SK-N-SH (cell line): ENCODE data around the gene SLX4IP. TPM values are rescaled to one million over a fixed set of nuclear protein-coding genes. Genes with fewer than 3 reads are reported as not detected.

ENCODE experiments used
- CTCF ChIA-PET: fragments of 300-600, 350-600 bp; formaldehyde crosslinking; extraction: SDS; loops from one replicate; lab custom pipeline; 2021; lab: Yijun Ruan, JAX
- POLR2A ChIA-PET: fragments of 350-600 bp; sonication (Branson Sonifier 250); formaldehyde crosslinking; extraction: SDS; loops from one replicate; lab custom pipeline; 2020; ENCODE audit warnings: antibody characterized with exemption, inconsistent platforms; lab: Yijun Ruan, JAX
- DNase-seq: peaks from one replicate; pipeline ENCODE4 v3.0.0; 2012
- H2AFZ ChIP-seq: fragments of 200-600 bp; sonication (generic); 2 replicates; pipeline ENCODE4 v1.8.1; 2016; ENCODE audit warnings: antibody characterized with exemption, mild to moderate bottlenecking, low read depth
- H3F3A ChIP-seq: fragments of 200-600 bp; sonication (generic); replicated peaks from 2 replicates; pipeline ENCODE3; 2016; ENCODE audit warnings: antibody characterized with exemption, mild to moderate bottlenecking; ENCODE audit not compliant: insufficient read depth
- H3K27ac ChIP-seq, 2 experiments: fragments of 200-500 bp in 1 of 2; fragments of 200-600 bp in 1 of 2; sonication (Bioruptor generic) in 1 of 2; sonication (generic), shearing (Covaris generic) in 1 of 2; 2 replicates each; pipeline versions ENCODE4 v1.5.1 to v1.6.1; 2014 to 2016; ENCODE audit warnings: low read depth in 2 of 2, inconsistent platforms in 1 of 2, low read length in 1 of 2, mild to moderate bottlenecking in 1 of 2, mixed read lengths in 1 of 2
- H3K27me3 ChIP-seq: fragments of 200-600 bp; sonication (generic), shearing (Covaris generic); 2 replicates; pipeline ENCODE4 v1.6.1; 2016; ENCODE audit warnings: mixed run types; ENCODE audit not compliant: insufficient read depth
- H3K36me3 ChIP-seq, 2 experiments: fragments of 200-500 bp in 1 of 2; fragments of 200-600 bp in 1 of 2; sonication (Bioruptor generic) in 1 of 2; sonication (generic) in 1 of 2; replicated peaks in 1 of 2; 2 replicates each; pipeline versions ENCODE3 to v1.5.1; 2014 to 2016; ENCODE audit warnings: low read length in 1 of 2, mild to moderate bottlenecking in 1 of 2; ENCODE audit not compliant: insufficient read depth in 2 of 2, control insufficient read depth in 1 of 2
- H3K4me1 ChIP-seq, 2 experiments: fragments of 200-500 bp in 1 of 2; fragments of 200-600 bp in 1 of 2; sonication (Bioruptor generic) in 1 of 2; sonication (generic), shearing (Covaris generic) in 1 of 2; 2 replicates each; pipeline versions ENCODE4 v1.5.1 to v1.6.1; 2014 to 2016; ENCODE audit warnings: low read depth in 1 of 2, low read length in 1 of 2, mixed run types in 1 of 2; ENCODE audit not compliant: insufficient read depth in 2 of 2, control insufficient read depth in 1 of 2
- H3K4me2 ChIP-seq: fragments of 200-600 bp; sonication (generic), shearing (Covaris generic); 2 replicates; pipeline ENCODE4 v1.6.1; 2017; ENCODE audit warnings: mixed run types
- H3K4me3 ChIP-seq, 2 experiments: fragments of 200-500 bp in 1 of 2; fragments of 200-600 bp in 1 of 2; sonication (Bioruptor generic) in 1 of 2; sonication (generic), shearing (Covaris generic) in 1 of 2; 2 replicates each; pipeline versions ENCODE4 v1.5.1 to v1.8.1; 2014 to 2016; ENCODE audit warnings: low read depth in 2 of 2, inconsistent platforms in 1 of 2, low read length in 1 of 2, mild to moderate bottlenecking in 1 of 2, mixed read lengths in 1 of 2, moderate library complexity in 1 of 2
- H3K79me2 ChIP-seq: fragments of 200-600 bp; sonication (generic); 2 replicates; pipeline ENCODE4 v1.8.1; 2017; ENCODE audit warnings: mild to moderate bottlenecking; ENCODE audit not compliant: insufficient read depth
- H3K9ac ChIP-seq: fragments of 200-600 bp; sonication (generic); 2 replicates; pipeline ENCODE4 v1.6.1; 2017; ENCODE audit warnings: mixed run types
- H3K9me2 ChIP-seq: fragments of 200-600 bp; sonication (generic); 2 replicates; pipeline ENCODE4 v1.6.1; 2017; ENCODE audit warnings: mixed run types
- H3K9me3 ChIP-seq: fragments of 200-600 bp; sonication (generic); 2 replicates; pipeline ENCODE4 v1.6.1; 2017; ENCODE audit warnings: mixed run types, mild to moderate bottlenecking, moderate library complexity
- H4K20me1 ChIP-seq: fragments of 200-600 bp; sonication (generic); 2 replicates; pipeline ENCODE4 v1.6.1; 2017; ENCODE audit warnings: mild to moderate bottlenecking, mixed run types; ENCODE audit not compliant: insufficient read depth
- CHD2 ChIP-seq: fragments of 150-350 bp; IDR thresholded peaks from 2 replicates; pipeline ENCODE4 v1.6.1; 2018; ENCODE audit warnings: low read length; ENCODE audit not compliant: partially characterized antibody
- CTCF ChIP-seq: fragments of 200-600 bp; sonication (generic); IDR thresholded peaks from 2 replicates; pipeline ENCODE4 v1.6.1; 2017; ENCODE audit warnings: antibody characterized with exemption, mild to moderate bottlenecking, moderate library complexity
- ELF1 ChIP-seq: IDR thresholded peaks from 2 replicates; pipeline ENCODE4 v1.4.0; 2012
- FOXJ3 ChIP-seq: sonication (generic); formaldehyde crosslinking; IDR thresholded peaks from 2 replicates; pipeline ENCODE4 v1.5.1; 2020; ENCODE audit warnings: mild to moderate bottlenecking, missing genetic modification reagents
- FOXM1 ChIP-seq: IDR thresholded peaks from 2 replicates; pipeline ENCODE4 v1.4.0; 2012; ENCODE audit warnings: low read depth, mild to moderate bottlenecking
- MEF2A ChIP-seq: IDR thresholded peaks from 2 replicates; pipeline ENCODE4 v1.4.0; 2012; ENCODE audit warnings: low read depth, borderline replicate concordance
- NRF1 ChIP-seq: IDR thresholded peaks from 2 replicates; pipeline ENCODE4 v1.6.1; 2012; ENCODE audit warnings: low read depth, mild to moderate bottlenecking, low read length
- PBX3 ChIP-seq: IDR thresholded peaks from 2 replicates; pipeline ENCODE4; 2012
- RFX5 ChIP-seq: IDR thresholded peaks from 2 replicates; pipeline ENCODE4 v1.6.1; 2012; ENCODE audit warnings: mild to moderate bottlenecking, improper control_type of control experiment, low read length
- TCF12 ChIP-seq: IDR thresholded peaks from 2 replicates; pipeline ENCODE4 v1.4.0; 2012
- YY1 ChIP-seq: IDR thresholded peaks from 2 replicates; pipeline ENCODE4 v1.4.0; 2012; ENCODE audit warnings: low read depth, mild to moderate bottlenecking
- WGBS: methylation state at CpG from one replicate; pipeline ENCODE4 v1.1.6; 2017; ENCODE audit warnings: low lambda C conversion rate; 5-methylcytosine and 5-hydroxymethylcytosine counted together
- polyA plus RNA-seq, 3 experiments: library from polyadenylated mRNA; depleted of rRNA; stranded (reverse); fragments of >200 nt; gene quantifications; 2 replicates each; pipeline ENCODE4 v1.2.3, GENCODE V29; 2012
- TF ChIP-seq, protein P1 (sequence below): IDR thresholded peaks from 2 replicates; pipeline ENCODE4 v1.4.0; 2012; ENCODE audit warnings: low read depth

Gene SLX4IP
- polyA plus RNA-seq, 1 of the 3 experiments (the other 2 are of a cell fraction), result 1.3 TPM

DNA sequence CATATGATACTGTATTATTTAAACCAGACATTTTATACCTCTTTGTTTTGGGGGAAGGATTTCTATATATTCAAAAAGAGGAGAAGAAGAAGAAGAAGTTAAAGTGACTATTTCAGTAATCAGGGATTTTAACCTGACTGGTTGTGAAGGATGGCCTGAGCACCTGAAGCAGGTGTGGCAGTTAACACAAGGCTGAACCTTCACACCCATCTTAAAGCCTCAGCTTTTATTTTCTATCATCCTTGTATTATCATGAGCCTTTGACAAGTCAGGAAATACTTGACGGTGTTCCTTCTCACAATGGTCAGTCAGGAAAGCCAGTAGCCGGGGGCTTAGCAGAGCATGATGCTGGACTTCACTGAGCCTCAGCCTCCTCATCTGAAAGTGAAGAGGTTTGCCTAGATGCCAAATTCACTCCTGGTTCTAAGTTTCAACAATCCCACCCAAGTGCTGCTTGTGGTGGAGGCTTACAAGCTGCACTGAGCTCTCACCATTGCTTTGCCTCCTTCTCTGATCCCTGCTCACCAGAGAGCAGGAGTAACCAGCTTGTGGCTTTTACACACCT is 121.5 kb downstream of the SLX4IP start:
- H3K9me2 ChIP-seq, result no peaks in the 10 kb centered on the region
- H3K79me2 ChIP-seq, result peaks cover 5% of the 10 kb centered on the region; the same call in 1 of the 2 replicates
- POLR2A ChIA-PET, result no interaction called here
- no peak overlapping the region for H2AFZ ChIP-seq
- H3K9me3 ChIP-seq, result no peaks in the 10 kb centered on the region
- H3K4me2 ChIP-seq, result peak overlapping the region; percentile 0; the same call in 1 of the 2 replicates
- H3K4me3 ChIP-seq, result no peak overlapping the region
- peak overlapping the region; percentile 27; the same call in 1 of the 2 replicates for H3K9ac ChIP-seq
- DNase-seq, result no peak
- H3F3A ChIP-seq, result peaks cover 11% of the 10 kb centered on the region
- no peaks in the 10 kb centered on the region for H4K20me1 ChIP-seq
- TF ChIP-seq ELF1 (no peak), CHD2 (no peak), FOXM1 (no peak), FOXJ3 (CRISPR knock-in tag) (no peak), YY1 (no peak)
- TF ChIP-seq, all 33 proteins: peak for 0
- WGBS, result 100% methylated on average over 2 of the region's 2 CpGs
- CTCF ChIA-PET, result interaction anchor here (1.1 to 1.4 kb wide), 3 partner anchors 9 to 720 kb away, joined by 3 read pairs; no protein-coding TSS in a partner anchor
- H3K27ac ChIP-seq, result peak overlapping the region in 1 of 2 experiments; percentile 91; a peak in 2 of 4 replicates
- H3K27me3 ChIP-seq, result no peaks in the 10 kb centered on the region
- no peaks in the 10 kb centered on the region for H3K36me3 ChIP-seq
- peaks cover 2 to 27% of the 10 kb centered on the region in 2 experiments for H3K4me1 ChIP-seq

DNA sequence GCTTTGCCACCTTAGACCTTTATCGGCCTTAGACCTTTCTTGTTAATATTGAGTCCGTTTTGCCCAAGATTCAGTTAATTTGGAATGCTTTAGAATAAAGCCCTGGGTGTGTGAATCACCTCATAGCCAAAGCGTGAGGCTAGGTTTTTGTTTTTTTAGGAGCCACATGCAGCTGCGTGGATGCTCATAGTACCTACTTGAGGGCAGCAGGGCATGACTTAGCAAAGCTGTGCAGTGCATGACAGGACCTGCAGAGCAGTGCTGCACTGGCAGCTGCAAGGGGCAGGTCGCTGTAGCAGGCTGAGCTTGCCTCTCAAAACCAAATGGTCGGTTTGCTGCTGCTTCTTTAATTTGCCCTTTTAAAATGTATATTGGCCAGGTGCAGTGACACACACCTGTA is 122.6 kb downstream of the SLX4IP start:
- H3K36me3 ChIP-seq, result no peaks in the 10 kb centered on the region
- TF ChIP-seq RFX5, result no peak
- TF ChIP-seq CHD2, result no peak
- TF ChIP-seq NRF1, result no peak
- TF ChIP-seq ELF1, result no peak
- TF ChIP-seq, all 33 proteins: peak for 0
- no peak for DNase-seq
- Histone ChIP-seq H3K9me2 (no peaks in the 10 kb centered on the region), H3K79me2 (peaks cover 5% of the 10 kb centered on the region; the same call in 1 of the 2 replicates), H3K9ac (no peak overlapping the region), H3K4me3 (no peak overlapping the region), H3K4me2 (no peak overlapping the region), H3K27me3 (no peaks in the 10 kb centered on the region), H3K27ac (peak overlapping the region in 1 of 2 experiments; percentile 91; a peak in 2 of 4 replicates), H2AFZ (no peak overlapping the region), H4K20me1 (no peaks in the 10 kb centered on the region), H3F3A (peaks cover 11% of the 10 kb centered on the region), H3K9me3 (no peaks in the 10 kb centered on the region), H3K4me1 (peaks cover 2 to 19% of the 10 kb centered on the region in 2 experiments)
- WGBS, result 95% methylated on average over 5 of the region's 6 CpGs
- POLR2A ChIA-PET, result no interaction called here
- CTCF ChIA-PET, result interaction anchor here (1.1 to 1.4 kb wide), 2 partner anchors 8 to 23 kb away, joined by 3 read pairs; no protein-coding TSS in a partner anchor

- Histone ChIP-seq H3K9me2 (no peaks in the 10 kb centered on the region), H2AFZ (no peak overlapping the region), H3K4me3 (no peak overlapping the region), H3F3A (peaks cover 11% of the 10 kb centered on the region), H3K79me2 (peaks cover 5% of the 10 kb centered on the region; the same call in 1 of the 2 replicates), H3K9me3 (no peaks in the 10 kb centered on the region), H3K27ac (peak overlapping the region in 1 of 2 experiments; percentile 79; a peak in 2 of 4 replicates), H4K20me1 (no peaks in the 10 kb centered on the region), H3K4me1 (peaks cover 2 to 14% of the 10 kb centered on the region in 2 experiments), H3K9ac (peak overlapping the region; percentile 46; the same call in 1 of the 2 replicates), H3K36me3 (no peaks in the 10 kb centered on the region), H3K27me3 (no peaks in the 10 kb centered on the region), H3K4me2 (peak overlapping the region; percentile 18; the same call in 1 of the 2 replicates)
- TF ChIP-seq MEF2A (peak; percentile 85; the same call in 1 of the 2 replicates), TCF12 (peak; percentile 56), PBX3 (peak; percentile 40; the same call in 1 of the 2 replicates), CTCF (peak; percentile 36)
- TF ChIP-seq, protein P1, sequence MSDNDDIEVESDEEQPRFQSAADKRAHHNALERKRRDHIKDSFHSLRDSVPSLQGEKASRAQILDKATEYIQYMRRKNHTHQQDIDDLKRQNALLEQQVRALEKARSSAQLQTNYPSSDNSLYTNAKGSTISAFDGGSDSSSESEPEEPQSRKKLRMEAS, result no peak
- 66% methylated on average over 9 of the region's 9 CpGs for WGBS
- DNase-seq, result no peak
- POLR2A ChIA-PET, result no interaction called here
- CTCF ChIA-PET, result no interaction called here
Observed at GRCh38 chr20:10558635-10559187, 123.6 kb downstream of the SLX4IP start.
